DOHH2 (cell line): ENCODE measurements around the gene ZDHHC18.

Source experiments
- H3F3A ChIP-seq: fragments of 200-600 bp; sonication (generic), shearing (Covaris generic); 2 replicates; pipeline ENCODE4 v1.6.0; 2016; ENCODE audit warnings: antibody characterized with exemption, mild to moderate bottlenecking; ENCODE audit not compliant: control insufficient read depth, insufficient read depth
- H3K27ac ChIP-seq: fragments of 200-600 bp; sonication (generic); 2 replicates; pipeline ENCODE4 v1.5.1; 2014; ENCODE audit warnings: low read depth, mild to moderate bottlenecking, low read length, moderate library complexity
- H3K27me3 ChIP-seq: fragments of 200-600 bp; sonication (generic); 2 replicates; pipeline ENCODE4 v1.6.1; 2014; ENCODE audit warnings: mild to moderate bottlenecking, low read length, mixed read lengths; ENCODE audit not compliant: control insufficient read depth
- H3K36me3 ChIP-seq: fragments of 200-600 bp; sonication (generic); 2 replicates; pipeline ENCODE4 v1.6.1; 2014; ENCODE audit warnings: mild to moderate bottlenecking, low read length, moderate library complexity, mixed read lengths; ENCODE audit not compliant: control insufficient read depth
- H3K4me1 ChIP-seq: fragments of 200-600 bp; sonication (generic); 2 replicates; pipeline ENCODE4 v1.6.1; 2014; ENCODE audit warnings: mild to moderate bottlenecking, low read length, mixed read lengths; ENCODE audit not compliant: control insufficient read depth
- H3K4me2 ChIP-seq: fragments of 200-600 bp; sonication (generic); 2 replicates; pipeline ENCODE4 v1.6.0; 2014; ENCODE audit warnings: mild to moderate bottlenecking, low read length, moderate library complexity
- H3K4me3 ChIP-seq: fragments of 200-600 bp; sonication (generic); 2 replicates; pipeline ENCODE4 v1.5.1; 2014; ENCODE audit warnings: mild to moderate bottlenecking, low read length, mixed read lengths
- H3K79me2 ChIP-seq: fragments of 200-600 bp; sonication (generic); 2 replicates; pipeline ENCODE4 v1.6.1; 2014; ENCODE audit warnings: mild to moderate bottlenecking, low read length, mixed read lengths; ENCODE audit not compliant: control insufficient read depth
- H3K9me2 ChIP-seq: fragments of 200-600 bp; sonication (generic); replicated peaks from 2 replicates; pipeline ENCODE4 v1.6.1; 2014; ENCODE audit warnings: mild to moderate bottlenecking, low read length, mixed read lengths; ENCODE audit not compliant: control insufficient read depth
- H3K9me3 ChIP-seq: fragments of 200-600 bp; sonication (generic); 2 replicates; pipeline ENCODE4 v1.6.1; 2014; ENCODE audit warnings: antibody characterized with exemption, low read length, mixed read lengths; ENCODE audit not compliant: control insufficient read depth, insufficient read depth
- H4K20me1 ChIP-seq: fragments of 200-600 bp; sonication (generic); 2 replicates; pipeline ENCODE4 v1.6.0; 2014; ENCODE audit warnings: low read depth, mild to moderate bottlenecking, antibody characterized with exemption, low read length, moderate library complexity; ENCODE audit not compliant: control insufficient read depth, insufficient read depth
- EZH2phosphoT487 ChIP-seq: fragments of 200-600 bp; sonication (generic); IDR thresholded peaks from 2 replicates; pipeline ENCODE4 v1.6.1; 2017; ENCODE audit warnings: borderline replicate concordance, mild to moderate bottlenecking, antibody characterized with exemption, low read length, moderate library complexity, mixed read lengths
- TF ChIP-seq, protein P1 (sequence below): fragments of 200-600 bp; sonication (generic); IDR thresholded peaks from one replicate; pipeline ENCODE4 v1.5.1; 2014; ENCODE audit warnings: antibody characterized with exemption, mild to moderate bottlenecking, low read depth, low read length; ENCODE audit not compliant: poor library complexity, severe bottlenecking

Gene ZDHHC18

DNA sequence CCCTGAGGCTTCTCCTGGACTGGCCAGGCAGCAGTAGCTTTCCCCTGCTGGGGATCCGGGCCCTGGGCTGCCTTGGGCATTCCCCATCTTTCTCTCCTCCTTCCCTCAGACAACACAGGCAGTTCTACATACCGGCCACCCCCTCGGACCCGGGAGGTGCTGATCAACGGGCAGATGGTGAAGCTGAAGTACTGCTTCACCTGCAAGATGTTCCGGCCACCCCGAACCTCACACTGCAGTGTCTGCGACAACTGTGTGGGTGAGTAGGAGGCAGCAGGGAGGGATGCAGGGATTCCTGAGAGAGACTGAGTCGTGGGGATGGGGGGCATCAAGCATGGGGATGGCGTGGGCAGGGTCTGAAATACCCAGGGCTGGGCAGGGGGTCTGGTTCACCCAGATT, 22.0 kb downstream of the ZDHHC18 start:
- no peak overlapping the region for H3K4me3 ChIP-seq
- no peaks in the 10 kb centered on the region for H3K9me3 ChIP-seq
- H3K36me3 ChIP-seq = peaks cover 60% of the 10 kb centered on the region
- no peaks in the 10 kb centered on the region for H3K4me1 ChIP-seq
- TF ChIP-seq EZH2phosphoT487 = no peak
- TF ChIP-seq, protein P1, sequence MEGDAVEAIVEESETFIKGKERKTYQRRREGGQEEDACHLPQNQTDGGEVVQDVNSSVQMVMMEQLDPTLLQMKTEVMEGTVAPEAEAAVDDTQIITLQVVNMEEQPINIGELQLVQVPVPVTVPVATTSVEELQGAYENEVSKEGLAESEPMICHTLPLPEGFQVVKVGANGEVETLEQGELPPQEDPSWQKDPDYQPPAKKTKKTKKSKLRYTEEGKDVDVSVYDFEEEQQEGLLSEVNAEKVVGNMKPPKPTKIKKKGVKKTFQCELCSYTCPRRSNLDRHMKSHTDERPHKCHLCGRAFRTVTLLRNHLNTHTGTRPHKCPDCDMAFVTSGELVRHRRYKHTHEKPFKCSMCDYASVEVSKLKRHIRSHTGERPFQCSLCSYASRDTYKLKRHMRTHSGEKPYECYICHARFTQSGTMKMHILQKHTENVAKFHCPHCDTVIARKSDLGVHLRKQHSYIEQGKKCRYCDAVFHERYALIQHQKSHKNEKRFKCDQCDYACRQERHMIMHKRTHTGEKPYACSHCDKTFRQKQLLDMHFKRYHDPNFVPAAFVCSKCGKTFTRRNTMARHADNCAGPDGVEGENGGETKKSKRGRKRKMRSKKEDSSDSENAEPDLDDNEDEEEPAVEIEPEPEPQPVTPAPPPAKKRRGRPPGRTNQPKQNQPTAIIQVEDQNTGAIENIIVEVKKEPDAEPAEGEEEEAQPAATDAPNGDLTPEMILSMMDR = no peak
- no peak overlapping the region for H3K27ac ChIP-seq
- no peaks in the 10 kb centered on the region for H3F3A ChIP-seq
- H3K9me2 ChIP-seq = no peaks in the 10 kb centered on the region
- no peaks in the 10 kb centered on the region for H3K27me3 ChIP-seq
- no peaks in the 10 kb centered on the region for H4K20me1 ChIP-seq
- H3K4me2 ChIP-seq = no peak overlapping the region
- no peaks in the 10 kb centered on the region for H3K79me2 ChIP-seq

DNA sequence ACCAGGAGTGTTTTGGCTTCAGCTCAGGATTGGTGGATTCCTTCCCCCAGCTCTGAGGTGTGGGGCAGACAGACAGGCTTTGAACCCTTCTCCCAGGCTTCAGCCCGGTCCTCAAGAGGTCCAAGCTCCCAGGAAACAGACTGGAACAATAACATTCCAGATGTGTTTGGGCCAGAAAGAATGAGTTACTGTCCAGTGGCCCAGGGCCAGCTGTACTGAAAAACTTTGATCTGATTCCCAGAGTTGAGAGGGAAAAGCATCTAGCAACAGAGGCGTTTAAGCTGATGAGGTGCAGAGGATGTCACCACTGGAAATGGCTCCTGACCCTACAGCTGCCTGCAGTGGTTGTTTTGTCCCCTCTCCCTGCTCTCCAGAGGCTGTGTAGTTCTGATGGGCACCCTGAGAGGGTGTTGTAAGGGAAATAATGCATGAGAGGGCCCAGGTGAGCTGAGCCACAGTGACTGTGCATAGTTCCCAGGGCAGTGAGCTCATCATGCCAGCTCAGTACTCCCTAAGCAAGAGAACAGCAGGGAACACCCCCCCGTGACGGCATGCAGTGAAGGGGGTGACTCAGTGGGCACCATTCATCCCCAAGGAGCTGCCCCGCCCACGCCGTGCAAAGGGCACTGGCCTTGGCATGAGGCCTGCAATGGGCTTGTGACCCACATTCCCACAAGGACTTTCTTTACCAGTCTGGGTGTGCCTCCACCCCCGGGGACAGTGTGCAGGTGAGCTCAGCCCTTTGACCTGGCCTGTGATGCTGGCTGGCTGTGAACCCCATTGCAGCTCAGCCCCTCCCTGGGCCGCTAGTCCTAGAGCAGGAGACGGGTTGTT, 22.7 kb downstream of the ZDHHC18 start:
- H3K79me2 ChIP-seq = no peaks in the 10 kb centered on the region
- TF ChIP-seq EZH2phosphoT487 = no peak
- H3K9me3 ChIP-seq = no peaks in the 10 kb centered on the region
- no peaks in the 10 kb centered on the region for H4K20me1 ChIP-seq
- H3K4me3 ChIP-seq = no peak overlapping the region
- no peaks in the 10 kb centered on the region for H3K9me2 ChIP-seq
- H3K27me3 ChIP-seq = no peaks in the 10 kb centered on the region
- no peaks in the 10 kb centered on the region for H3K4me1 ChIP-seq
- H3K36me3 ChIP-seq = peaks cover 63% of the 10 kb centered on the region
- no peak overlapping the region for H3K4me2 ChIP-seq
- H3K27ac ChIP-seq = no peak overlapping the region
- no peaks in the 10 kb centered on the region for H3F3A ChIP-seq

DNA sequence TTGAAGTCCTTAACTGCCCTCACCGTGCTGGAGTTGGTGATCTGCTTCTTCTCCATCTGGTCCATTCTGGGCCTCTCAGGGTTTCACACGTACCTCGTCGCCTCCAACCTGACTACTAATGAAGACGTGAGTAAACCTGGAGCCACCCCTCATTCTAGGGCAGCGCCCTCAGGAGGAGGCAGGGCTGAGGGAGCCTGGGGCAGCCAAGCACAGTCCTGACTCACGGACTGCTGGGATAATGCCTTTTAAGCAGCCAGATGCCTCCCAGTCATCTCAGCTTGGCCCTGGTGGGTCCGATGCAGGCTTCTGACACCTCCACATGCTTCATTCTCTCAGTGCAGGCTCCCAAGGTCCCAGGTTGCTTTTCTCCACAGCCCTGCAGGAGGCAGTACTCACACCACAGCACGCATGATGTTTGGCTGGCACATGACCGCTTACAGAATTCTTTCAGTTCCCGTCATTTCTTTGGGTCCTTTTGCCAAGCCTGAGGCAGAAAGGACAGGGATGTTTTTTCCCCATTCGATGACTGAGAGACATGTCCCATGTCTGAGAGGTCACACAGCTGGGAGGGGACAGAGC, 24.7 kb downstream of the ZDHHC18 start:
- Histone ChIP-seq H3K79me2 (no peaks in the 10 kb centered on the region), H3K4me1 (no peaks in the 10 kb centered on the region), H3K4me2 (no peak overlapping the region), H3K27me3 (no peaks in the 10 kb centered on the region), H3K9me3 (no peaks in the 10 kb centered on the region), H3K4me3 (no peak overlapping the region), H3K36me3 (peaks cover 63% of the 10 kb centered on the region), H3K9me2 (no peaks in the 10 kb centered on the region), H3F3A (no peaks in the 10 kb centered on the region), H3K27ac (no peak overlapping the region), H4K20me1 (no peaks in the 10 kb centered on the region)
- no peak for TF ChIP-seq EZH2phosphoT487
- TF ChIP-seq, protein P1 = peak; percentile 18

DNA sequence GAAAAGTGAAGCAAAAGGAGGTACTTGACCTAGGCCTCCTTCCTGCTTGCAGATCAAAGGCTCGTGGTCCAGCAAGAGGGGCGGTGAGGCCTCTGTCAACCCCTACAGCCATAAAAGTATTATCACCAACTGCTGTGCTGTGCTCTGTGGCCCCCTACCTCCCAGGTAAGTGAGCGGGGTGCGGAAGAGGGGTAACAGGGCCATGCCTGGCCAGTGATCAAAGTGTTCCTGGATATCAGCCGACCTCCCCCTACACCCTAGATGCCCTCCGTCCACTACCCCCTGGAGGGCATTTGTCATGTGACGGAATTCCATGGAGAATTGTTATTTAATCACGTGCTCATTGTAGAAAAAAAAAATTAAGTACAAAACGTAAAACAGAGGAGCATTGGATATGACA, 26.2 kb downstream of the ZDHHC18 start:
- Histone ChIP-seq H3F3A (no peaks in the 10 kb centered on the region), H3K4me2 (no peak overlapping the region), H3K79me2 (no peaks in the 10 kb centered on the region), H3K27ac (no peak overlapping the region), H3K4me1 (no peaks in the 10 kb centered on the region), H3K36me3 (peaks cover 60% of the 10 kb centered on the region), H3K27me3 (no peaks in the 10 kb centered on the region), H3K9me2 (no peaks in the 10 kb centered on the region), H3K9me3 (no peaks in the 10 kb centered on the region), H4K20me1 (no peaks in the 10 kb centered on the region), H3K4me3 (no peak overlapping the region)
- TF ChIP-seq, protein P1 = no peak
- no peak for TF ChIP-seq EZH2phosphoT487
